WI38 (cell line): ENCODE measurements around the gene GGNBP2.

Experiments
- H3K4me3 ChIP-seq: 2 replicates; pipeline ENCODE4 v1.5.1; 2011; ENCODE audit warnings: low read depth, mild to moderate bottlenecking, control low read depth, low read length
- CTCF ChIP-seq: IDR thresholded peaks from 2 replicates; pipeline ENCODE4 v1.5.1; 2012; ENCODE audit warnings: low read depth, mild to moderate bottlenecking, control low read depth, low read length

GGNBP2 gene

DNA sequence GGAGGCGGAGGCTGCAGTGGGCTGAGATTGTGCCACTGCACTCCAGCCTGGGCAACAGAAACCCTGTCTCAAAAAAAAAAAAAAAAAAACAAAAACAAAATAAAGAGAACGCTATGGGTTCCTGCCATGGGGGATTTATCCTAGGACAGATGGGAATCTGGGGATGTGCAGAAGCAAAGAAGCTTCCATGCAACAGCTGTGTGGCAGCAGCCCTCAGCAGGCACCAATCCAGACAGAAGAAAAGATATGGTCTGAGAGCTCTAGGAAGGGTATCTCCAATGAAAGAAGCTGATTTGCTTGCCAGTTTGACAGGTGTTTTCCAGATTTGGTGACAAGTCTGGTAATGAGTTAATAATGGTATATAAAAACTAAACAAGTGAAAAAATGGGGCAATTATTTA is 21.6 kb upstream of the GGNBP2 start:
- no peak for TF ChIP-seq CTCF
- H3K4me3 ChIP-seq: no peak overlapping the region

GRCh38 chr17:36524428-36524876 is 20.3 kb upstream of the GGNBP2 start:
- no peak for TF ChIP-seq CTCF
- no peak overlapping the region for H3K4me3 ChIP-seq

DNA sequence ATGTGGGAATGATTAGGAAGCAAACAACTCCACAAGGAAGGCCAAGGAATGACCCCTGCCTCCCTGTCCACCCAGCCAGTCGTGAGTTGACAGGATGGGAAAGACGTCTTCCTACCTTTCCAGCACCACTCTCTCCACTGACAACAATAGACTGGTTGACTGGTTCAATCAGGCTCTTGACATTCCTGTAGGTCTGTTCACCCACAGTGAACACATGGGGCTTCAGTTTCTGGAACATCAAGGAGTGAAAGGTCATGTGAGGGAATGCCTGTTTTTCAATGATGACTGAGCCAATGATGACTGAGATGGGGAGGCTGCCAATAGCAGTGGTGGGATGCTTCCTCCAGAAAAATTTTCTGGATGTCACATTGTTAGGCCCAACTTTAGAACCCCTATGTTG is 19.6 kb upstream of the GGNBP2 start:
- TF ChIP-seq CTCF: no peak

GRCh38 chr17:36525888-36526287 is 18.8 kb upstream of the GGNBP2 start:
- H3K4me3 ChIP-seq: no peak overlapping the region
- TF ChIP-seq CTCF: no peak

More for the DNA sequence above, 19.6 kb upstream of the GGNBP2 start:
- no peak overlapping the region for H3K4me3 ChIP-seq

GRCh38 chr17:36527621-36528250 is 17.0 kb upstream of the GGNBP2 start:
- no peak for TF ChIP-seq CTCF
- H3K4me3 ChIP-seq: no peak overlapping the region

GRCh38 chr17:36529121-36529520 is 15.6 kb upstream of the GGNBP2 start:
- no peak for TF ChIP-seq CTCF
- H3K4me3 ChIP-seq: no peak overlapping the region

DNA sequence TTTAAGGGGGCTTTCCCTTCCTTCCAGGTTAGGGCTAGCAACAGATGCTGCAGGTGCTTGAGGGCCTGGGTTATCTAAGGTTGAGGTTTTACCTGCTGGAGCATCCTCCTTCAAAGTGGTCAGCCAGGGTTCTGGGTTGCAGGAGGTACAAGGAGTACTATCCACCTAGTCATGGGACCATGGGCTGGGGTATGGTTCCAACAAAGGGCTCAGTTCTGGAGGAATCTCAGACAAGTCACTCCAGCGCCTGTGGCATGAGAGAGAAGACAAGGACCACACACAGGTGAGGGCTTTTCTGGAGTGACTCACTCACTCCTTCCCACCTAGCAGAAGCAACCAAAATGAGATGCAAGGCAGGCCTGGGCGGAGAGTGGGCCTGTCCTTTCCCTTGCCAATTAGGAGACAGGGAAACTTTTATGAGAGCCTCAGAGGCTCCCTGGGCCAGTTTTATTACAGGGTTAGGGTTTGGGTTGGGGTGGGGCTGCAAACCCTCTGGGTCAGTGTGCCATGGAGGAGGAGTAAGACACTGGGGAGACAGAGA is 12.2 kb upstream of the GGNBP2 start:
- TF ChIP-seq CTCF: no peak
- H3K4me3 ChIP-seq: no peak overlapping the region
